ENCODE data around the gene UBXN1. TPM values are rescaled to one million over a fixed set of nuclear protein-coding genes. Genes with fewer than 3 reads are reported as not detected.
A peak's percentile ranks its signal among the peaks of the same experiment; 100 is the strongest.

Gene UBXN1
- total and polyA plus RNA-seq, 2 donors (not counting 1 experiment from before 2014, with no cell fraction given), result 180 to 193 TPM

DNA sequence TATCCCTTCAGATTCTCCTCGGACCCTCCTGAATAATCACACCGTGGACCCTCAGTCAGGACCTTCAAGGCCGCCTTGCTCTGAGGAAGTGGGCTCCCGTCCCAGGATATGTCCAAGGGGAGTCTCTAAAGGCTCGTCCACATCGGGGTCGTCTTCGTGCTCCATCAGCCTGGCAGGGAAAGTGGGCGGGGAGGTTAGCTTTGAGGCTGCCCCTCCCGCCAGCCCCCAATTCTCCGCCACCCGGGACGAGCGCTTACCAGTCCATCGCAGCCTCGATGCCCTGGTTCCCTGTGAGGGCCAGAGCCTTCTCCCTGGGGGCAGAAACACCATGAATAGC lies 472 bp downstream of the UBXN1 start:
- intact Hi-C loops (cut with micrococcal nuclease), result loop anchor here (2.0 kb wide), 1 partner anchor 14 kb away; the partner anchor contains the start of genes C11orf98 and CSKMT
- Mint-ChIP-seq H3K27ac (peak overlapping the region; percentile 93), H3K9me3 (ENCODE audit: insufficient read depth) (no peaks in the 10 kb centered on the region), H3K4me1 (peaks cover 34% of the 10 kb centered on the region), H3K27me3 (no peaks in the 10 kb centered on the region), H3K4me3 (peak overlapping the region; percentile 88)
- peaks cover 1 to 24% of the 10 kb centered on the region in 2 experiments for H3K36me3 ChIP-seq (replicated peaks in 1 of 2; ENCODE audit: control extremely low read depth in 1 of 2, control insufficient read depth in 1 of 2, extremely low read depth in 1 of 2, insufficient read depth in 2 of 2, low read length in 1 of 2)
- H4K20me1 ChIP-seq (ENCODE audit: control insufficient read depth, insufficient read depth, low read length, poor library complexity, severe bottlenecking), result no peaks in the 10 kb centered on the region
- H3K79me2 ChIP-seq (ENCODE audit: control insufficient read depth, insufficient read depth, low read length), result peaks cover 41% of the 10 kb centered on the region
- peak overlapping the region; percentile 83 to 99 for H3K27ac ChIP-seq (ENCODE audit: low read length in 2 of 2)
- H3K9ac ChIP-seq (ENCODE audit: low read length), result peak overlapping the region; percentile 99
- ChIA-PET CTCF (interaction anchor here (1.5 kb wide), 1 partner anchor 83 kb away, joined by 3 read pairs; the partner anchor contains the start of gene POLR2G), POLR2A (interaction anchor here (1.0 to 3.2 kb wide), 4 partner anchors 11 to 87 kb away, joined by 3 to 16 read pairs (median 5); partner anchors contain the start of genes C11orf98, CSKMT, EML3 and TUT1)
- no peak for TF ChIP-seq CTCF (IDR thresholded peaks at IDR 0.05)
- no peak for TF ChIP-seq EZH2 (IDR thresholded peaks at IDR 0.05; ENCODE audit: borderline replicate concordance, insufficient read depth, low read depth, low read length, poor library complexity, severe bottlenecking)
- DNase-seq (peak; percentile 29), ATAC-seq (ENCODE audit: low read depth) (no peak)
- peak overlapping the region; percentile 96 for H2AFZ ChIP-seq (ENCODE audit: insufficient read depth, low read depth, low read length, poor library complexity, severe bottlenecking)
- 1% methylated on average over 11 of the region's 16 CpGs for WGBS (ENCODE audit: insufficient coverage)
- peaks cover 9 to 21% of the 10 kb centered on the region in 2 donors for H3K4me1 ChIP-seq (ENCODE audit: control insufficient read depth in 2 of 2, insufficient read depth in 2 of 2, low read length in 2 of 2)
- H3K9me3 ChIP-seq (ENCODE audit: control extremely low read depth in 1 of 3, control insufficient read depth in 2 of 3, insufficient read depth in 1 of 3, low read length in 2 of 3), result no peaks in the 10 kb centered on the region
- H3K27me3 ChIP-seq (replicated peaks in 1 of 4; ENCODE audit: control extremely low read depth in 1 of 4, control insufficient read depth in 3 of 4, insufficient read depth in 4 of 4, low read length in 3 of 4), result no peaks in the 10 kb centered on the region
- peak overlapping the region; percentile 71 to 99 (median 98) for H3K4me3 ChIP-seq (ENCODE audit: control extremely low read depth in 1 of 5, extremely low read depth in 1 of 5, insufficient read depth in 1 of 5, low read depth in 2 of 5, low read length in 4 of 5)
- peak overlapping the region; percentile 90 for H3K4me2 ChIP-seq (replicated peaks; ENCODE audit: low read depth, low read length, poor library complexity, severe bottlenecking)

DNA sequence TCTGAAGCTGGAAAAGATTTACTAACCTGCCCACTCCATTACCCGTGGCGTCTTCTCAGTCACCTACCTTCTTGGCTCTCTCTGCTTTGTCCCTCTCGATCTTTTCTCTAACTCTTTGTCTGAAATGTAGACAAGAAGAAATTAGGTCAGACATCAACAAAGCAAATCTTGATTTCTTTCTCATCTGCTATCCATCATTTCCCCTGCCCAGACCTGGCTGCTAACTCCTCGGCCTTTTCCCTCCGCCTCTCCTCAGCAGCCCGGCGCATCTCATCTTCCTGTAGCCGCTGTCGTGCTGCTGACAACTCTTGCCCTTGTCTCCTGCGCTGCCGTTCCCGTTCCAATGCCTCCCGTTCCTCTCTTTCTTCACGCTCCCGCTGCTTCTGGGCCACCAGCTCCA lies 1.2 kb downstream of the UBXN1 start:
- TF ChIP-seq CTCF (IDR thresholded peaks at IDR 0.05), result no peak
- no peak for TF ChIP-seq EZH2 (IDR thresholded peaks at IDR 0.05; ENCODE audit: borderline replicate concordance, insufficient read depth, low read depth, low read length, poor library complexity, severe bottlenecking)
- H3K27me3 ChIP-seq (replicated peaks in 1 of 4; ENCODE audit: control extremely low read depth in 1 of 4, control insufficient read depth in 3 of 4, insufficient read depth in 4 of 4, low read length in 3 of 4), result no peaks in the 10 kb centered on the region
- peak overlapping the region in 3 of 5 experiments; percentile 71 to 99 (median 99) for H3K4me3 ChIP-seq (ENCODE audit: control extremely low read depth in 1 of 5, extremely low read depth in 1 of 5, insufficient read depth in 1 of 5, low read depth in 2 of 5, low read length in 4 of 5)
- H3K27me3 Mint-ChIP-seq, result no peaks in the 10 kb centered on the region
- H4K20me1 ChIP-seq (ENCODE audit: control insufficient read depth, insufficient read depth, low read length, poor library complexity, severe bottlenecking), result peaks cover 2% of the 10 kb centered on the region
- WGBS (ENCODE audit: insufficient coverage), result 100% methylated on average over 8 of the region's 15 CpGs
- H3K79me2 ChIP-seq (ENCODE audit: control insufficient read depth, insufficient read depth, low read length), result peaks cover 48% of the 10 kb centered on the region
- H3K9ac ChIP-seq (ENCODE audit: low read length), result peak overlapping the region; percentile 99
- H3K36me3 ChIP-seq (replicated peaks in 1 of 2; ENCODE audit: control extremely low read depth in 1 of 2, control insufficient read depth in 1 of 2, extremely low read depth in 1 of 2, insufficient read depth in 2 of 2, low read length in 1 of 2), result peaks cover 1 to 27% of the 10 kb centered on the region in 2 experiments
- ChIA-PET CTCF (no interaction called here), POLR2A (interaction anchor here (1.0 to 1.9 kb wide), 3 partner anchors 10 to 12 kb away, joined by 3 to 6 read pairs (median 5); partner anchors contain the start of genes C11orf98 and CSKMT)
- H3K4me3 Mint-ChIP-seq, result peak overlapping the region; percentile 88
- H3K27ac Mint-ChIP-seq, result peak overlapping the region; percentile 93
- DNase-seq (no peak), ATAC-seq (ENCODE audit: low read depth) (no peak)
- H3K9me3 ChIP-seq (ENCODE audit: control extremely low read depth in 1 of 3, control insufficient read depth in 2 of 3, insufficient read depth in 1 of 3, low read length in 2 of 3), result no peaks in the 10 kb centered on the region
- H2AFZ ChIP-seq (ENCODE audit: insufficient read depth, low read depth, low read length, poor library complexity, severe bottlenecking), result no peak overlapping the region
- peaks cover 16 to 28% of the 10 kb centered on the region in 2 donors for H3K4me1 ChIP-seq (ENCODE audit: control insufficient read depth in 2 of 2, insufficient read depth in 2 of 2, low read length in 2 of 2)
- H3K4me2 ChIP-seq (replicated peaks; ENCODE audit: low read depth, low read length, poor library complexity, severe bottlenecking), result peak overlapping the region; percentile 90
- H3K9me3 Mint-ChIP-seq (ENCODE audit: insufficient read depth), result no peaks in the 10 kb centered on the region
- intact Hi-C loops (cut with micrococcal nuclease), result loop anchor here (2.0 kb wide), 1 partner anchor 13 kb away; the partner anchor contains the start of genes C11orf98 and CSKMT
- H3K27ac ChIP-seq (ENCODE audit: low read length in 2 of 2), result peak overlapping the region in 1 of 2 donors; percentile 99
- peaks cover 40% of the 10 kb centered on the region for H3K4me1 Mint-ChIP-seq

Data from B cell (primary cell).